ENCODE data around the gene PHACTR1. TPM values are rescaled to one million over a fixed set of nuclear protein-coding genes. Genes with fewer than 3 reads are reported as not detected.
A peak's percentile ranks its signal among the peaks of the same experiment; 100 is the strongest.
"Not testable (repeated sequence)": the region's sequence is repeated elsewhere in the genome, so short reads cannot be mapped to it uniquely, and the experiment has no call there.

Gene PHACTR1
- polyA plus RNA-seq (2014; cell fraction: cytosol; rRNA removed): 1.00 and 5.3 TPM in 2 replicates
- 0.53 and 4.2 TPM in 2 replicates for polyA plus RNA-seq (2014; cell fraction: nucleus; rRNA removed)

- DNase-seq (ENCODE audit: low spot score): no peak
Observed at GRCh38 chr6:12716298-12716916, at the start of gene PHACTR1. Gene PHACTR1, plus strand, starts transcription at chr6:12716767.

GRCh38 chr6:12666886-12667285 lies 49.7 kb upstream of the PHACTR1 start:
- DNase-seq (ENCODE audit: low spot score): no peak

- DNase-seq (ENCODE audit: low spot score): peak; percentile 20
Observed at GRCh38 chr6:12675931-12676330, 40.6 kb upstream of the PHACTR1 start.

- DNase-seq (ENCODE audit: low spot score): no peak
Observed at GRCh38 chr6:12679341-12679740, 37.2 kb upstream of the PHACTR1 start.

- DNase-seq (ENCODE audit: low spot score): no peak
Observed at GRCh38 chr6:12693122-12693521, 23.4 kb upstream of the PHACTR1 start.

GRCh38 chr6:12698298-12698697 lies 18.3 kb upstream of the PHACTR1 start:
- DNase-seq (ENCODE audit: low spot score): no peak

GRCh38 chr6:12704946-12705345 lies 11.6 kb upstream of the PHACTR1 start:
- no peak for DNase-seq (ENCODE audit: low spot score)

GRCh38 chr6:12709116-12709515 lies 7.5 kb upstream of the PHACTR1 start:
- DNase-seq (ENCODE audit: low spot score): no peak

GRCh38 chr6:12709556-12710232 lies 6.9 kb upstream of the PHACTR1 start:
- DNase-seq (ENCODE audit: low spot score): no peak

GRCh38 chr6:12710921-12711320 lies 5.6 kb upstream of the PHACTR1 start:
- no peak for DNase-seq (ENCODE audit: low spot score)

- no peak for DNase-seq (ENCODE audit: low spot score)
Observed at GRCh38 chr6:12714022-12714421, 2.5 kb upstream of the PHACTR1 start.

GRCh38 chr6:12715437-12715836 lies 1.1 kb upstream of the PHACTR1 start:
- DNase-seq (ENCODE audit: low spot score): no peak

GRCh38 chr6:12717356-12717755 lies 789 bp downstream of the PHACTR1 start:
- DNase-seq (ENCODE audit: low spot score): peak; percentile 28

- no peak for DNase-seq (ENCODE audit: low spot score)
Observed at GRCh38 chr6:12718015-12718414, 1.4 kb downstream of the PHACTR1 start.

GRCh38 chr6:12719017-12719416 lies 2.5 kb downstream of the PHACTR1 start:
- DNase-seq (ENCODE audit: low spot score): no peak

GRCh38 chr6:12720310-12720709 lies 3.7 kb downstream of the PHACTR1 start:
- DNase-seq (ENCODE audit: low spot score): no peak

GRCh38 chr6:12725263-12725662 lies 8.7 kb downstream of the PHACTR1 start:
- DNase-seq (ENCODE audit: low spot score): no peak

- peak; percentile 40 for DNase-seq (ENCODE audit: low spot score)
Observed at GRCh38 chr6:12729467-12729866, 12.9 kb downstream of the PHACTR1 start.

GRCh38 chr6:12730809-12731208 lies 14.2 kb downstream of the PHACTR1 start:
- not testable (repeated sequence) for DNase-seq (ENCODE audit: low spot score)

- DNase-seq (ENCODE audit: low spot score): no peak
Observed at GRCh38 chr6:12733876-12734275, 17.3 kb downstream of the PHACTR1 start.

- DNase-seq (ENCODE audit: low spot score): no peak
Observed at GRCh38 chr6:12735786-12736185, 19.2 kb downstream of the PHACTR1 start.

- DNase-seq (ENCODE audit: low spot score): no peak
Observed at GRCh38 chr6:12748411-12748810, 31.8 kb downstream of the PHACTR1 start.

GRCh38 chr6:12748815-12749521 lies 32.4 kb downstream of the PHACTR1 start:
- DNase-seq (ENCODE audit: low spot score): peak; percentile 66

Data from SK-N-DZ (cell line).